GM21528 (cell line): ENCODE data around the gene LRP4.
A peak's percentile ranks its signal among the peaks of the same experiment; 100 is the strongest.
"Not testable (repeated sequence)": the region's sequence is repeated elsewhere in the genome, so short reads cannot be mapped to it uniquely, and the experiment has no call there.

ENCODE experiments used
- ATAC-seq: cut with Tn5 transposase; IDR thresholded peaks from one replicate; pipeline ENCODE4 v1.9.1; 2021; ENCODE audit warnings: mild to moderate bottlenecking, moderate library complexity; ENCODE audit not compliant: unreplicated experiment, low FRiP score

LRP4 gene

GRCh38 chr11:46918083-46918787, at the start of gene LRP4:
Gene LRP4, minus strand, starts transcription at chr11:46918550. Its CDS starts 171 bp downstream, at chr11:46918379.
- ATAC-seq: no peak

- ATAC-seq: no peak
Observed at GRCh38 chr11:46967962-46968361, 49.6 kb upstream of the LRP4 start.

GRCh38 chr11:46966773-46967172, 48.4 kb upstream of the LRP4 start:
- no peak for ATAC-seq

- no peak for ATAC-seq
Observed at GRCh38 chr11:46963844-46964243, 45.5 kb upstream of the LRP4 start.

- ATAC-seq: not testable (repeated sequence)
Observed at GRCh38 chr11:46961886-46962285, 43.5 kb upstream of the LRP4 start.

- ATAC-seq: no peak
Observed at GRCh38 chr11:46961041-46961440, 42.7 kb upstream of the LRP4 start.

- ATAC-seq: no peak
Observed at GRCh38 chr11:46958777-46959176, 40.4 kb upstream of the LRP4 start.

- ATAC-seq: no peak
Observed at GRCh38 chr11:46953093-46953492, 34.7 kb upstream of the LRP4 start.

GRCh38 chr11:46952553-46952952, 34.2 kb upstream of the LRP4 start:
- ATAC-seq: no peak

GRCh38 chr11:46951864-46952263, 33.5 kb upstream of the LRP4 start:
- no peak for ATAC-seq

GRCh38 chr11:46949297-46949696, 30.9 kb upstream of the LRP4 start:
- ATAC-seq: no peak

GRCh38 chr11:46948378-46949131, 30.2 kb upstream of the LRP4 start:
- ATAC-seq: no peak

GRCh38 chr11:46947399-46948077, 29.2 kb upstream of the LRP4 start:
- no peak for ATAC-seq

GRCh38 chr11:46944356-46945075, 26.2 kb upstream of the LRP4 start:
- ATAC-seq: no peak

GRCh38 chr11:46942172-46942571, 23.8 kb upstream of the LRP4 start:
- no peak for ATAC-seq

GRCh38 chr11:46936138-46937110, 18.1 kb upstream of the LRP4 start, which contains the start of gene CSTPP1:
Gene CSTPP1, plus strand, starts transcription at chr11:46936761. Its CDS starts 45 bp downstream, at chr11:46936806.
- peak; percentile 84 for ATAC-seq

- no peak for ATAC-seq
Observed at GRCh38 chr11:46930089-46930488, 11.7 kb upstream of the LRP4 start.

- ATAC-seq: not testable (repeated sequence)
Observed at GRCh38 chr11:46928701-46929100, 10.4 kb upstream of the LRP4 start.

GRCh38 chr11:46927928-46928327, 9.6 kb upstream of the LRP4 start:
- not testable (repeated sequence) for ATAC-seq
